Ramos (cell line): ENCODE measurements around the gene GREM1.

Experiments
- in situ Hi-C: fragments of 300-500 bp; cut with MboI; formaldehyde crosslinking; loops from one replicate; pipeline ENCODE4 v1.14.3; 2022; ENCODE audit warnings: low sequenced_read_pairs; ENCODE audit not compliant: unreplicated experiment

GREM1 gene

DNA sequence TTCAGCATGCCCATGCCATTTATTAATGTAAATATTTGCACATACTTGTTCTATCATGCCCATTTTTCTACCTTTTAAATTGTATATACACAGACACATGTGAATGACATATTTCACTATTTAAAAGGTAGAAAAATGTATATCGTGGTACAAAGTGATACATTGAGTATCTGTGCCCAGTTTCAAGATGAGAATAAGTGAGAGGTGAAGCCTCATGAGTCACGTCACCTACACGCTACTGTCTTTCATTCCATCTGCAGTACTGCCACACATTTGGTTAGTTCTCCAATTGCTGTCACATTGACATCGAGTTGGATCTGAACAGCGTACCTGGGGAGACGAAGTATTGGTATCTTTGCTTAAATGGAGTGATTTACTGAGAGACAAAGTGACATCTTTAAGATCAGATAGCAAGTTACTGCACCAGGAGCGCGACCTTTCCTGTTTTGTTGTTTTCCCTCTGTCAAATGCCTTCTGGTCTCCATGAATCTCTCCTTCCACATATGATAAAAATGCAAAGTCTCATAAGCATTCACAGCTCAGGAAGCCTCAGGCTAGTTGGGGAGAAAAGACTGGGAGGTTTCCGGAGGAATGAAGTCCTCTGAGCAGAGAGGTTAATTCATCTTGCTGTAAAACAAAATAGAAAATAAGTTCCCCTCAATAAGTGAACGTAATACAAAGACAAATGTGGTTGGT is 12.0 kb downstream of the GREM1 start:
- in situ Hi-C loops: no loop called here

DNA sequence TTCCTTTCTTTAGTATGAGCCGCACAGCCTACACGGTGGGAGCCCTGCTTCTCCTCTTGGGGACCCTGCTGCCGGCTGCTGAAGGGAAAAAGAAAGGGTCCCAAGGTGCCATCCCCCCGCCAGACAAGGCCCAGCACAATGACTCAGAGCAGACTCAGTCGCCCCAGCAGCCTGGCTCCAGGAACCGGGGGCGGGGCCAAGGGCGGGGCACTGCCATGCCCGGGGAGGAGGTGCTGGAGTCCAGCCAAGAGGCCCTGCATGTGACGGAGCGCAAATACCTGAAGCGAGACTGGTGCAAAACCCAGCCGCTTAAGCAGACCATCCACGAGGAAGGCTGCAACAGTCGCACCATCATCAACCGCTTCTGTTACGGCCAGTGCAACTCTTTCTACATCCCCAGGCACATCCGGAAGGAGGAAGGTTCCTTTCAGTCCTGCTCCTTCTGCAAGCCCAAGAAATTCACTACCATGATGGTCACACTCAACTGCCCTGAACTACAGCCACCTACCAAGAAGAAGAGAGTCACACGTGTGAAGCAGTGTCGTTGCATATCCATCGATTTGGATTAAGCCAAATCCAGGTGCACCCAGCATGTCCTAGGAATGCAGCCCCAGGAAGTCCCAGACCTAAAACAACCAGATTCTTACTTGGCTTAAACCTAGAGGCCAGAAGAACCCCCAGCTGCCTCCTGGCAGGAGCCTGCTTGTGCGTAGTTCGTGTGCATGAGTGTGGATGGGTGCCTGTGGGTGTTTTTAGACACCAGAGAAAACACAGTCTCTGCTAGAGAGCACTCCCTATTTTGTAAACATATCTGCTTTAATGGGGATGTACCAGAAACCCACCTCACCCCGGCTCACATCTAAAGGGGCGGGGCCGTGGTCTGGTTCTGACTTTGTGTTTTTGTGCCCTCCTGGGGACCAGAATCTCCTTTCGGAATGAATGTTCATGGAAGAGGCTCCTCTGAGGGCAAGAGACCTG is 13.2 kb downstream of the GREM1 start:
- in situ Hi-C loops: no loop called here

GRCh38 chr15:32732574-32733157 is 14.9 kb downstream of the GREM1 start:
- in situ Hi-C loops: no loop called here

DNA sequence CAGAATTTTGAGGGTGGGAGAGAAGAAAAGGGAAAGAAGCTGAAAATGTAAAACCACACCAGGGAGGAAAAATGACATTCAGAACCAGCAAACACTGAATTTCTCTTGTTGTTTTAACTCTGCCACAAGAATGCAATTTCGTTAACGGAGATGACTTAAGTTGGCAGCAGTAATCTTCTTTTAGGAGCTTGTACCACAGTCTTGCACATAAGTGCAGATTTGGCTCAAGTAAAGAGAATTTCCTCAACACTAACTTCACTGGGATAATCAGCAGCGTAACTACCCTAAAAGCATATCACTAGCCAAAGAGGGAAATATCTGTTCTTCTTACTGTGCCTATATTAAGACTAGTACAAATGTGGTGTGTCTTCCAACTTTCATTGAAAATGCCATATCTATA is 15.5 kb downstream of the GREM1 start:
- in situ Hi-C loops: no loop called here

GRCh38 chr15:32735989-32736700 is 18.3 kb downstream of the GREM1 start:
- in situ Hi-C loops: no loop called here

- in situ Hi-C loops: no loop called here
Measured at GRCh38 chr15:32736701-32737061, 18.9 kb downstream of the GREM1 start.

DNA sequence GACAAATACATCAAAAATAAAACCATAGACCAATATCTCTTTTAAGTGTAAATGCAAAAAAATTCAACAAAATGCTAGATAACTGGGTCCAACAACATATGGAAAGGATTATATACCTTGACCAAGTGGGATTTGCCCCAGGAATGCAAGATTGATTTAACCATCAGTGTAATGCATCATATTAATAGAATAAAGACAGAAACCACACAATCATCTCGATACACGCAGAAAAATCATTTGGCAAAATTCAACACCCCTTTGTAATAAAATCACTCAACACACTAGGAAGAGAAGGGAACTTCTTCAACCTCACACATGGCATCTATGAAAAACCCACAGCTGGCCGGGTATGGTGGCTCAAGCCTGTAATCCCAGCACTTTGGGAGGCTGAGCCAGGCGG is 19.5 kb downstream of the GREM1 start:
- in situ Hi-C loops: no loop called here

DNA sequence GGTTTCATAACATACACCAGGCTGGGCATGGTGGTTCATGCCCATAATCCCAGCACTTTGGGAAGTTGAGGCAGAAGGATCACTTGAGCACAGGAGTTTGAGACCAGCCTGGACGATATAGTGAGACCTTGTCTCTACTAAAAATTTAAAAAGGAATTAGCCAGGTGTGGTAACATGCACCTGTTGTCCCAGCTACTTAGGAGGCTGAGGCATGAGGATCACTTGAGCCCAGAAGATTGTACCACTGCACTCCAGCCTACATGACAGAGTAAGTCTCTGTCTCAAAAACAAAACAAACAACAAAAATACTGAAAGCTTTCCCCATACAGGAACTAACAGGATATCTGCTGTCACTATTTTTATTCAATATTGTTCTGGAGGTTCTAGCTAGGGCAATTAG is 20.9 kb downstream of the GREM1 start:
- in situ Hi-C loops: no loop called here

DNA sequence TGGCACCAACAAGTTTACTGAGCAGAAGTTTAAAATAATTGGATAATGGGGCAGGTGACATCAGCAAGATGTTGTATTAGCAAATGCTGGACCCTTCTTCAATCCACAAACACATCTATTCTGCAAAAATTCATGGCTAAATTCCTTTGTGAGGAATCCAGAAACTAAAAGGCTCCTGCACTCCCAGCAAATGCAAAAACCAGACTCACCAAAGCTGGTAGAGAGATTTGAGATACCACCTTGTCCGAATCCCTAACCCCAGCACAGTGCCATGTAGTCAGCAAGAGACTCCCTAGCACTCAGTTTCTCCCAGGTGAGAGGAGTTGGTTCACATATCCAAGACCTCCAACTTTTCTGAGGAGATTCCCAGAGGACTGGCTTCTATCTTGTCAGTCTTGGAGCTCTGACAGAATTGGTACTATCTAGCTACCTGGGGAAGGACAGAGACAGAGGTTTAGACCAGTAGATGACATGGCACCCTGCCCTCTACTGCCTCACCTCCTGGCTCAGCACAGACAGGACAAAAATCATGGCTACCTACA is 21.8 kb downstream of the GREM1 start:
- in situ Hi-C loops: no loop called here

DNA sequence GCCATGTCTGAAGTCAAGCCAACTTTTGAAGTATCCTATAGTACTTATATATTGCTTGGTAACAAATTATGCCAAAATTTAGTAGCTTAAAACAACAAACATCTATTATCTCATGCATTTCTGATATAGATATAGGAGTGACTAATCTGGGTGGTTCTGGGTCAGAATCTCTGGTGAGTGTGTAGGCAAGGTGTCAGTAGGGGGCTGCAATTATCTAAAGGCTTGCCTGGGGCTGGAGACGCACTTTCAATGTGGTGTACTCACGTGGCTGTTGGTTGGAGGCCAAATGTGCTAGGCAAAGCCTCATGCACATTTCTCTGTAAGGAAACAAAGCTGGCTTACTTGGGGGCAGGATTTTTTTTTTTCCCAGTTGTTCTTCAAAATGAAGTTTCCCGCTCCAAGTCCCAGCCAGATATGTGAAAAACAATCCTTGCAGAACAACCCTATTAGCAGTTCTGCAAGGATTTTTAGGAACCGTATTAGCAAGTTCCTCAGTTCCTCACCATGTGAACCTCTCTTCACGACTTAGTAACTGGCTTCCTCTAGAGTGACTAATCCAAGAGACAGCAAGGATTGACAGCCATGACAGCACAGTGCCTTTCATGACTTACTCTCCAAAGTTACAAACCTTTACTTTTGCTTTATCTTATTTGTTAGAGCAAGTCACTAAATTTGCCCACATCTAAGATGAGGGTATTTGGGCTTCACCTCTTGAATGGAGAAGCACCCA is 25.8 kb downstream of the GREM1 start:
- in situ Hi-C loops: no loop called here

- in situ Hi-C loops: no loop called here
Measured at GRCh38 chr15:32746116-32746857, 28.5 kb downstream of the GREM1 start.

- in situ Hi-C loops: no loop called here
Measured at GRCh38 chr15:32747921-32748342, 30.1 kb downstream of the GREM1 start.

DNA sequence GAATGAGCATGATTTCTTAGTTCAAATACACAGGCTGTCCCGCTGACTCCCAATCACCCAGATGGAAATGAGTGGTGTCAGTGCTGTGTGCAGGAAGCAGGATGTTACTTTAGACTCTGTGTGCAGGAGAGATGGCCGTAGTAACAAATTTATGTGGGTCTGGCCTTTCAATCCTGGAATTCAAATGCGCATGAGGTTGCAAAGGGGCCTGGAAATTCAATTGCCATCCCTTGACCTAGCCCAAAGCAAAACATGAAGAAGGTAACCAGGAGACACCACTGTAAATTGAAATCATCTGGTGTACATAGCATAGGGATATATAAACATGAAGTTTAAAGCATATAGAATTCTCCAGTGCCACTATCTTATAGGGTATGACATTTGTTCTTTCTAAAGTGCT is 33.2 kb downstream of the GREM1 start:
- in situ Hi-C loops: no loop called here

GRCh38 chr15:32757426-32757825 is 39.6 kb downstream of the GREM1 start:
- in situ Hi-C loops: no loop called here

- in situ Hi-C loops: no loop called here
Measured at GRCh38 chr15:32763295-32763694, 45.5 kb downstream of the GREM1 start.

DNA sequence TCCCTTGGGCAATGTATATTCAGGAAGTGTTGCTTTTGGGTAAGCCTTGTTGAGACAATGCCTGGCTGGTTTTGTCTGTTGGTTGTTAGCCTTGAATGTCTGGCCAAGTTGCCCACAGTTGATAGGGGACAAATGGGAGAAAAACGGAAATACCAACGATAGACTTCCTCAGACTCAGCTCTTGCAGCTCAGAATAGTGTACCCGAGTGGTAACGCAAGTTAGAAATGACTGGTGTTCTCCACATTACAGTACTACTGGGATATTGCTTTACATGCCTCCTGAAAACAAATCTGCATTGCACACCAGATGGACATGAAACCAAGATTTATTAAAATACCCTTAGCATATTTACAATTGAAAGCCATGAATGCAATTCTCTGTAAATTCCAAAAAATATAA is 47.4 kb downstream of the GREM1 start:
- in situ Hi-C loops: no loop called here

DNA sequence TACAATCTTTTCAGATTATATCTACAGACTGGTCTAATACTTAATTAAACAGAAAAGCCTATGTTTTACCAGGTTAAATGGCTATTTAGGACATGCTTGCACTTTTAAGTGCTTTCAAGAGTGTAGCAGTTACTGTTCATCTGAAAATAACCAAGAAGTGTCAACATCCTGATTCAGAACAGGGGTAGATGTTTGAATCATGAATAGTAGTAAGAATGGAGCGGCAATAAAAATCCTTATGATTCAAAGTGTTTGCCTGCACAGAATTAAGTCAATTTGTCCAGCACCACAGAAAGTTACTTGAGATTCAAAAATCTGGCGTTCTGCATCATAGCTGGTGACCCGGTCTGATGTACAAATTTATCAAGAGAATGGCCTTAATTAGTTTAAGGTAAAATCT is 48.3 kb downstream of the GREM1 start:
- in situ Hi-C loops: no loop called here

- in situ Hi-C loops: no loop called here
Measured at GRCh38 chr15:32767236-32767635, 49.4 kb downstream of the GREM1 start.

GRCh38 chr15:32774022-32774421 is 56.2 kb downstream of the GREM1 start:
- in situ Hi-C loops: no loop called here
